GM12878 (cell line): ENCODE measurements around the gene RPL22. TPM values are rescaled to one million over a fixed set of nuclear protein-coding genes. Genes with fewer than 3 reads are reported as not detected.
A peak's percentile ranks its signal among the peaks of the same experiment; 100 is the strongest.

Experiments used
- ATAC-seq: fragments of 200-7000 bp; cut with Tn5 transposase; 3 replicates; pipeline ENCODE4 v1.9.1; 2020; ENCODE audit warnings: mild to moderate bottlenecking, moderate library complexity
- BruUV-seq: library from RNA; stranded (reverse); fragments of 400-500 nt; replicated peaks from 2 replicates; lab custom pipeline; 2021; lab: Mats Ljungman, UMichigan
- CTCF ChIA-PET: fragments of 300-600 bp; sonication (Branson Sonifier 250); formaldehyde crosslinking; extraction: SDS; loops from one replicate; lab custom pipeline; 2021; ENCODE audit warnings: inconsistent platforms; lab: Yijun Ruan, JAX
- POLR2A ChIA-PET: fragments of 350-600 bp; formaldehyde crosslinking; extraction: SDS; loops from one replicate; lab custom pipeline; 2021; ENCODE audit warnings: inconsistent platforms; lab: Charles Lee
- RAD21 ChIA-PET: fragments of 300-600 bp; sonication (Branson Sonifier 250); formaldehyde crosslinking; loops from one replicate; lab custom pipeline; 2023; ENCODE audit warnings: antibody characterized with exemption; ENCODE audit not compliant: unreplicated experiment; lab: Charles Lee
- SMC1A ChIA-PET: fragments of 300-600 bp; sonication (Branson Sonifier 250); formaldehyde crosslinking; loops from one replicate; lab custom pipeline; 2023; ENCODE audit not compliant: unreplicated experiment, uncharacterized antibody; lab: Charles Lee
- DNase-seq: peaks from one replicate; pipeline ENCODE4 v3.0.0-alpha.2; 2011; ENCODE audit warnings: low read depth, low spot score
- FAIRE-seq: peaks from 3 replicates; lab custom pipeline; 2011; peaks lifted over from hg19 to GRCh38; lab: Jason Lieb, UNC
- H2AFZ ChIP-seq: 2 replicates; pipeline ENCODE4 v1.6.0; 2011; ENCODE audit warnings: low read depth, low read length, control low read depth; ENCODE audit not compliant: control insufficient read depth
- H3K27ac ChIP-seq: 2 replicates; pipeline ENCODE4 v1.5.1; 2011; ENCODE audit warnings: control low read depth; ENCODE audit not compliant: control insufficient read depth, insufficient read depth
- H3K27me3 ChIP-seq, 2 experiments: replicated peaks in 1 of 2; 2 replicates each; pipeline versions ENCODE4 v1.6.0 to v1.6.1; 2011; ENCODE audit warnings: low read length in 1 of 2; ENCODE audit not compliant: control insufficient read depth in 2 of 2, insufficient read depth in 2 of 2
- H3K36me3 ChIP-seq, 2 experiments: 2 replicates each; pipeline ENCODE4 v1.5.1; 2011; ENCODE audit warnings: low read length in 1 of 2; ENCODE audit not compliant: control insufficient read depth in 2 of 2, insufficient read depth in 2 of 2
- H3K4me1 ChIP-seq: 2 replicates; pipeline ENCODE4 v1.6.1; 2011; ENCODE audit warnings: mild to moderate bottlenecking, low read length, moderate library complexity, mixed read lengths; ENCODE audit not compliant: control insufficient read depth, insufficient read depth
- H3K4me2 ChIP-seq: 2 replicates; pipeline ENCODE4 v1.6.0; 2011; ENCODE audit warnings: control low read depth; ENCODE audit not compliant: control insufficient read depth, insufficient read depth
- H3K4me3 ChIP-seq: fragments of 200-600 bp; sonication (generic); 2 replicates; pipeline ENCODE4 v1.5.1; 2016
- H3K79me2 ChIP-seq: 2 replicates; pipeline ENCODE4 v1.6.0; 2011; ENCODE audit warnings: low read length; ENCODE audit not compliant: control insufficient read depth, insufficient read depth
- H3K9ac ChIP-seq: 2 replicates; pipeline ENCODE4 v1.8.0; 2011; ENCODE audit warnings: low read length, control low read depth, mixed read lengths; ENCODE audit not compliant: control insufficient read depth, insufficient read depth
- H3K9me3 ChIP-seq: replicated peaks from 3 replicates; pipeline ENCODE4 v1.5.1; 2011; ENCODE audit warnings: mild to moderate bottlenecking, low read length; ENCODE audit not compliant: control insufficient read depth, insufficient read depth
- H4K20me1 ChIP-seq: 2 replicates; pipeline ENCODE4 v1.6.0; 2011; ENCODE audit not compliant: control insufficient read depth, insufficient read depth
- BHLHE40 ChIP-seq, 2 experiments: fragments of 450-650 bp in 1 of 2; IDR thresholded peaks; 2 replicates each; pipeline ENCODE4 v1.6.1; 2011 to 2017; ENCODE audit warnings: low read depth in 2 of 2, borderline replicate concordance in 1 of 2, improper control_type of control experiment in 1 of 2, low read length in 1 of 2, mild to moderate bottlenecking in 1 of 2
- CREM ChIP-seq: IDR thresholded peaks from 2 replicates; pipeline ENCODE4 v1.6.1; 2014; ENCODE audit warnings: antibody characterized with exemption, low read depth
- EGR1 ChIP-seq, 2 experiments: IDR thresholded peaks; 1 replicate in 1 of 2; 2 replicates in 1 of 2; pipeline ENCODE4 v1.6.1; 2011 to 2012; ENCODE audit warnings: low read depth in 2 of 2, low read length in 2 of 2, borderline replicate concordance in 1 of 2, mild to moderate bottlenecking in 1 of 2, moderate library complexity in 1 of 2
- ESRRA ChIP-seq: IDR thresholded peaks from 2 replicates; pipeline ENCODE4 v1.6.1; 2012; ENCODE audit warnings: mild to moderate bottlenecking, low read length, improper control_type of control experiment
- IKZF1 ChIP-seq: fragments of 450-650 bp; conservative IDR thresholded peaks from 2 replicates; pipeline ENCODE4 v1.6.1; 2017; ENCODE audit warnings: antibody characterized with exemption, mild to moderate bottlenecking
- IRF3 ChIP-seq: fragments of 450-650 bp; IDR thresholded peaks from 2 replicates; pipeline ENCODE4 v1.6.1; 2014; ENCODE audit warnings: mild to moderate bottlenecking
- KLF5 ChIP-seq: fragments of 450-650 bp; IDR thresholded peaks from 2 replicates; pipeline ENCODE4 v1.6.1; 2014; ENCODE audit warnings: mild to moderate bottlenecking; ENCODE audit not compliant: partially characterized antibody
- MEF2A ChIP-seq: IDR thresholded peaks from 2 replicates; pipeline ENCODE4 v1.6.1; 2011; ENCODE audit warnings: low read depth, mild to moderate bottlenecking, low read length, moderate library complexity; ENCODE audit not compliant: insufficient read depth
- PML ChIP-seq: IDR thresholded peaks from 2 replicates; pipeline ENCODE4 v1.6.1; 2012; ENCODE audit warnings: low read length, inconsistent platforms
- RAD21 ChIP-seq: IDR thresholded peaks from 2 replicates; pipeline ENCODE4 v1.6.1; 2011; ENCODE audit warnings: mild to moderate bottlenecking, low read depth, low read length, moderate library complexity; ENCODE audit not compliant: insufficient read depth
- RBBP5 ChIP-seq: fragments of 200-600 bp; sonication (generic); conservative IDR thresholded peaks from 2 replicates; pipeline ENCODE4 v1.6.1; 2016
- SREBF1 ChIP-seq: IDR thresholded peaks from 2 replicates; pipeline ENCODE4 v1.6.1; 2012; ENCODE audit warnings: mild to moderate bottlenecking, low read length
- TARDBP ChIP-seq: IDR thresholded peaks from 2 replicates; pipeline ENCODE4 v1.6.1; 2016; ENCODE audit warnings: borderline replicate concordance
- WGBS: methylation state at CpG from one replicate; pipeline ENCODE4 v1.1.6; 2016; ENCODE audit warnings: low lambda C conversion rate; ENCODE audit not compliant: insufficient replicate concordance, insufficient coverage; ENCODE audit errors: missing lambda C conversion rate; 5-methylcytosine and 5-hydroxymethylcytosine counted together
- in situ Hi-C: fragments of 300-500 bp; cut with MboI; formaldehyde crosslinking; loops from 9 replicates; pipeline ENCODE4 v1.14.3; 2018; ENCODE audit warnings: mixed read lengths
- intact Hi-C: fragments of 100-400 bp; cut with micrococcal nuclease; formaldehyde crosslinking; loops from one replicate; pipeline ENCODE4 v1.14.2; 2022; ENCODE audit not compliant: unreplicated experiment
- polyA plus RNA-seq, 11 experiments: library from polyadenylated mRNA; depleted of rRNA in 4 of 11; unstranded in 6 of 11; stranded (reverse) in 5 of 11; fragments of >200 nt; fragmentation: Nextera tagmentation in 4 of 11; fragmentation: Illumina TruSeq in 1 of 11; extraction: Ambion mirVana in 4 of 11; extraction: Trizol in 1 of 11; gene quantifications; 1 replicate in 1 of 11; 2 replicates in 10 of 11; pipeline versions ENCODE4 v1.2.1 to v1.2.3, GENCODE V29; 2011 to 2016; ENCODE audit warnings: inconsistent platforms in 2 of 11, missing spikeins in 2 of 11, low read depth in 1 of 11
- total RNA-seq, 4 experiments: library from RNA; depleted of rRNA in 3 of 4; stranded (reverse); fragments of >200 nt in 3 of 4; fragmentation: Illumina TruSeq in 1 of 4; extraction: Trizol in 1 of 4; gene quantifications; 2 replicates each; pipeline versions ENCODE4 v1.2.1 to v1.2.3, GENCODE V29; 2013 to 2021
- TF ChIP-seq, protein P1 (sequence below): IDR thresholded peaks from 2 replicates; pipeline ENCODE4 v1.6.1; 2011; ENCODE audit warnings: borderline replicate concordance, low read depth, mild to moderate bottlenecking, moderate library complexity, mixed read lengths, low read length; ENCODE audit not compliant: insufficient read depth; ENCODE audit errors: extremely low read length

Gene RPL22
- total and polyA plus RNA-seq, 10 of the 15 experiments (the other 5 are each of a cell fraction or from before 2014, with no cell fraction given): 191 to 560 (median 430) TPM

- no peak for DNase-seq
- peaks cover 9% of the 10 kb centered on the region for H3K79me2 ChIP-seq
- BruUV-seq: no TSS peak
- FAIRE-seq: no peak
- 96% methylated on average over 10 of the region's 10 CpGs for WGBS
- peaks cover 27% of the 10 kb centered on the region for H3K4me1 ChIP-seq
- no peaks in the 10 kb centered on the region for H3K9me3 ChIP-seq
- RAD21 ChIA-PET: interaction anchor here (0.7 kb wide), 1 partner anchor 30 kb away, joined by 3 read pairs; no protein-coding TSS in a partner anchor
- peak overlapping the region; percentile 92; the same call in 1 of the 2 replicates for H3K4me2 ChIP-seq
- no peak overlapping the region for H3K27ac ChIP-seq
- CTCF ChIA-PET: interaction anchor here (1.2 to 4.1 kb wide), 3 partner anchors 13 to 38 kb away, joined by 3 to 17 read pairs (median 5); no protein-coding TSS in a partner anchor
- no peaks in the 10 kb centered on the region for H3K27me3 ChIP-seq
- H3K36me3 ChIP-seq: peaks cover 5 to 6% of the 10 kb centered on the region in 2 experiments; a peak in 3 of 4 replicates
- no peak for TF ChIP-seq RBBP5
- H2AFZ ChIP-seq: no peak overlapping the region
- no peak overlapping the region for H3K9ac ChIP-seq
- SMC1A ChIA-PET: no interaction called here
- ATAC-seq: no peak
- in situ Hi-C loops: no loop called here
- H4K20me1 ChIP-seq: no peaks in the 10 kb centered on the region; the same call in 1 of the 2 replicates
- intact Hi-C loops: no loop called here
- POLR2A ChIA-PET: no interaction called here
- peak overlapping the region; percentile 75; the same call in 1 of the 2 replicates for H3K4me3 ChIP-seq
Measured at GRCh38 chr1:6207921-6208320, 8.5 kb upstream of the RPL22 start.

- H3K36me3 ChIP-seq: peaks cover 0 to 6% of the 10 kb centered on the region in 2 experiments; a peak in 3 of 4 replicates
- H2AFZ ChIP-seq: no peak overlapping the region
- CTCF ChIA-PET: interaction anchor here (0.6 to 4.1 kb wide), 6 partner anchors 13 to 39 kb away, joined by 3 to 17 read pairs (median 4); no protein-coding TSS in a partner anchor
- no peaks in the 10 kb centered on the region for H3K9me3 ChIP-seq
- intact Hi-C loops (no loop called here), in situ Hi-C loops (no loop called here)
- H3K27ac ChIP-seq: no peak overlapping the region
- DNase-seq: no peak
- POLR2A ChIA-PET: interaction anchor here (0.8 to 2.4 kb wide), 4 partner anchors 10 to 181 kb away, joined by 3 to 10 read pairs (median 4); partner anchors contain the start of gene ICMT
- peak overlapping the region; percentile 92 for H3K4me2 ChIP-seq
- peak overlapping the region; percentile 88; the same call in 1 of the 2 replicates for H3K9ac ChIP-seq
- peaks cover 21% of the 10 kb centered on the region for H3K4me1 ChIP-seq
- BruUV-seq: TSS peak; percentile 81
- SMC1A ChIA-PET: interaction anchor here (0.8 to 1.8 kb wide), 2 partner anchors 9 to 18 kb away, joined by 3 read pairs; no protein-coding TSS in a partner anchor
- WGBS: 95% methylated on average over 14 of the region's 19 CpGs
- no peaks in the 10 kb centered on the region for H3K27me3 ChIP-seq
- RAD21 ChIA-PET: interaction anchor here (0.6 to 1.5 kb wide), 4 partner anchors 26 to 56 kb away, joined by 3 to 10 read pairs (median 4); partner anchors contain the start of gene ICMT
- FAIRE-seq: no peak
- H3K79me2 ChIP-seq: peaks cover 9% of the 10 kb centered on the region
- H3K4me3 ChIP-seq: peak overlapping the region; percentile 75
- no peak for ATAC-seq
- H4K20me1 ChIP-seq: no peaks in the 10 kb centered on the region
- TF ChIP-seq IKZF1 (no peak), EGR1 (IDR thresholded peaks at IDR 0.05; ENCODE audit: borderline replicate concordance in 1 of 2, low read depth in 2 of 2, low read length in 2 of 2) (no peak), TARDBP (no peak), CREM (no peak), SREBF1 (no peak), IRF3 (no peak), ESRRA (no peak), BHLHE40 (IDR thresholded peaks at IDR 0.05; ENCODE audit: borderline replicate concordance in 1 of 2, low read depth in 2 of 2, low read length in 1 of 2) (no peak), MEF2A (no peak), RAD21 (no peak), KLF5 (no peak), PML (no peak)
- TF ChIP-seq, protein P1, sequence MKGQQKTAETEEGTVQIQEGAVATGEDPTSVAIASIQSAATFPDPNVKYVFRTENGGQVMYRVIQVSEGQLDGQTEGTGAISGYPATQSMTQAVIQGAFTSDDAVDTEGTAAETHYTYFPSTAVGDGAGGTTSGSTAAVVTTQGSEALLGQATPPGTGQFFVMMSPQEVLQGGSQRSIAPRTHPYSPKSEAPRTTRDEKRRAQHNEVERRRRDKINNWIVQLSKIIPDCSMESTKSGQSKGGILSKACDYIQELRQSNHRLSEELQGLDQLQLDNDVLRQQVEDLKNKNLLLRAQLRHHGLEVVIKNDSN: no peak
Measured at GRCh38 chr1:6207075-6207885, 7.9 kb upstream of the RPL22 start.
